ENCODE measurements around the gene PSMD9. TPM values are rescaled to one million over a fixed set of nuclear protein-coding genes. Genes with fewer than 3 reads are reported as not detected.
"Not testable (repeated sequence)": the region's sequence is repeated elsewhere in the genome, so short reads cannot be mapped to it uniquely, and the experiment has no call there.

Gene PSMD9
- total and polyA plus RNA-seq, 12 donors, result 31.4 to 145 (median 55.7) TPM

DNA sequence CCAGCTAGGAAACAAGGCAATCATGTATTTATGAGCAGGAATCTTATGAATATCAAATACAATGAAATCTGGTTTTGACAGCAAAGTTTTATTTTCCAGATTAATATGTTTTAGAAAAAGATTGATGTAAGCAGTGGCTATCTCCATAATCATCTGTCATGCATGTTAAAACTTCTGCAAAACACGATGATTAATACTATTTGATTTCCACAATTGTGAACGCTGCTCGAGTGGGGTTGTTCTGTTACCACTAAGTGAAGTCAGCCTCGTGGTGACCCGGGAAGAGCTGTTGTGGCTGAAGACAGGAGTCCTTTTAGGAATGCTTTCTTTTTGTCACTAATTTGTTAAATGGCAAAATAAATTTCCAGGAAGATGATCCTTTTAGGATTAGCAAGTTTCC is 39.2 kb downstream of the PSMD9 start:
- intact Hi-C loops (cut with DNase I), result loop anchor here in 1 of 2 donors (10.0 kb wide), 1 partner anchor 197 kb away; no protein-coding TSS in a partner anchor

GRCh38 chr12:121929545-121929944 is 41.0 kb downstream of the PSMD9 start:
- H3K36me3 ChIP-seq (replicated peaks in 1 of 2); H3K9me3 ChIP-seq (replicated peaks in 1 of 3); H3K4me1 ChIP-seq (replicated peaks in 1 of 2); H3K27ac ChIP-seq; H3K27me3 ChIP-seq; DNase-seq; H3K4me3 ChIP-seq: not testable (repeated sequence)
- 93 to 100% (median 95%) methylated on average over 7 of the region's 7 CpGs for WGBS, 4 donors
- intact Hi-C loops (cut with DNase I), result loop anchor here in 1 of 2 donors (10.0 kb wide), 1 partner anchor 195 kb away; no protein-coding TSS in a partner anchor

More for the DNA sequence above, 39.2 kb downstream of the PSMD9 start:
- Histone ChIP-seq H3K4me1 (replicated peaks in 1 of 2) (peaks cover 0 to 7% of the 10 kb centered on the region in 2 donors), H3K27ac (no peak overlapping the region), H3K36me3 (replicated peaks in 1 of 2) (no peaks in the 10 kb centered on the region), H3K9me3 (replicated peaks in 1 of 3) (no peaks in the 10 kb centered on the region), H3K4me3 (no peak overlapping the region), H3K27me3 (no peaks in the 10 kb centered on the region)
- DNase-seq, result no peak
- TF ChIP-seq POLR2A (IDR thresholded peaks at IDR 0.05), result no peak
- TF ChIP-seq, protein P1, sequence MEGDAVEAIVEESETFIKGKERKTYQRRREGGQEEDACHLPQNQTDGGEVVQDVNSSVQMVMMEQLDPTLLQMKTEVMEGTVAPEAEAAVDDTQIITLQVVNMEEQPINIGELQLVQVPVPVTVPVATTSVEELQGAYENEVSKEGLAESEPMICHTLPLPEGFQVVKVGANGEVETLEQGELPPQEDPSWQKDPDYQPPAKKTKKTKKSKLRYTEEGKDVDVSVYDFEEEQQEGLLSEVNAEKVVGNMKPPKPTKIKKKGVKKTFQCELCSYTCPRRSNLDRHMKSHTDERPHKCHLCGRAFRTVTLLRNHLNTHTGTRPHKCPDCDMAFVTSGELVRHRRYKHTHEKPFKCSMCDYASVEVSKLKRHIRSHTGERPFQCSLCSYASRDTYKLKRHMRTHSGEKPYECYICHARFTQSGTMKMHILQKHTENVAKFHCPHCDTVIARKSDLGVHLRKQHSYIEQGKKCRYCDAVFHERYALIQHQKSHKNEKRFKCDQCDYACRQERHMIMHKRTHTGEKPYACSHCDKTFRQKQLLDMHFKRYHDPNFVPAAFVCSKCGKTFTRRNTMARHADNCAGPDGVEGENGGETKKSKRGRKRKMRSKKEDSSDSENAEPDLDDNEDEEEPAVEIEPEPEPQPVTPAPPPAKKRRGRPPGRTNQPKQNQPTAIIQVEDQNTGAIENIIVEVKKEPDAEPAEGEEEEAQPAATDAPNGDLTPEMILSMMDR (IDR thresholded peaks at IDR 0.05), result no peak
- 43 to 61% (median 55%) methylated on average over 5 of the region's 5 CpGs for WGBS, 4 donors

- intact Hi-C loops (cut with DNase I), result no loop called here
- TF ChIP-seq, protein P1 (IDR thresholded peaks at IDR 0.05), result no peak
- TF ChIP-seq POLR2A (IDR thresholded peaks at IDR 0.05), result no peak
- no peaks in the 10 kb centered on the region for H3K27me3 ChIP-seq
- H3K9me3 ChIP-seq (replicated peaks in 1 of 3), result no peaks in the 10 kb centered on the region
- peak overlapping the region in 2 of 5 donors; percentile 12 to 44 for H3K27ac ChIP-seq
- whole genome bisulfite sequencing, 4 donors, result 83 to 88% (median 86%) methylated on average over 4 of the region's 4 CpGs
- peaks cover 0 to 7% of the 10 kb centered on the region in 2 donors for H3K4me1 ChIP-seq (replicated peaks in 1 of 2)
- H3K36me3 ChIP-seq (replicated peaks in 1 of 2), result no peaks in the 10 kb centered on the region
- no peak overlapping the region for H3K4me3 ChIP-seq
- no peak for DNase-seq
Observed at GRCh38 chr12:121930862-121931261, 42.3 kb downstream of the PSMD9 start.

DNA sequence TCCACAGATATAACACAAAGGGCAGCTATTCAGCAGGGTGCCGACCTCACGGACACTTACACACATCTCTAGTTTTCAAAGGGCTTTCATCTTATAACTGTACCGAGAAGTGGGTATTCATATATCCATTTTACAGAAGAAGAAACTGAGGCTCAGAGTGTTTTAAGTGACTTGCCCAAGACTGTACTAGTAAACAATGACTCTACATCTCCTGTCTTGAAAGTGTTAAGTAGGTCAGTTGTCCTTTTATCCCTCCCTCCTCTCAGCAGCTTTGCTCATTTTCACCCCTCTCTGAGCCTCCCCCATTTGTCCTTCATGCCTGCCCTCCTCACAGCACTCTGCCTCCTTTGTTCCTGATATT is 43.6 kb downstream of the PSMD9 start:
- H3K4me3 ChIP-seq, result no peak overlapping the region
- no peak for DNase-seq
- no peaks in the 10 kb centered on the region for H3K36me3 ChIP-seq (replicated peaks in 1 of 2)
- WGBS, 4 donors, result 87 to 97% (median 91%) methylated on average over 3 of the region's 3 CpGs
- TF ChIP-seq, protein P1 (IDR thresholded peaks at IDR 0.05), result no peak
- TF ChIP-seq POLR2A (IDR thresholded peaks at IDR 0.05), result no peak
- H3K9me3 ChIP-seq (replicated peaks in 1 of 3), result no peaks in the 10 kb centered on the region
- peaks cover 0 to 5% of the 10 kb centered on the region in 2 donors for H3K4me1 ChIP-seq (replicated peaks in 1 of 2)
- H3K27me3 ChIP-seq, result no peaks in the 10 kb centered on the region
- H3K27ac ChIP-seq, result no peak overlapping the region
- intact Hi-C loops (cut with DNase I), result no loop called here

GRCh38 chr12:121932914-121933521 is 44.4 kb downstream of the PSMD9 start:
- 85 to 90% (median 85%) methylated on average over 4 of the region's 4 CpGs for WGBS, 4 donors
- no peak for DNase-seq

More at GRCh38 chr12:121932914-121933521, 44.4 kb downstream of the PSMD9 start:
- Histone ChIP-seq H3K36me3 (replicated peaks in 1 of 2) (no peaks in the 10 kb centered on the region), H3K4me1 (replicated peaks in 1 of 2) (no peaks in the 10 kb centered on the region), H3K4me3 (no peak overlapping the region), H3K9me3 (replicated peaks in 1 of 3) (no peaks in the 10 kb centered on the region), H3K27me3 (no peaks in the 10 kb centered on the region), H3K27ac (peak overlapping the region in 1 of 5 donors; percentile 16)
- no peak for TF ChIP-seq POLR2A (IDR thresholded peaks at IDR 0.05)
- TF ChIP-seq, protein P1 (IDR thresholded peaks at IDR 0.05), result no peak
- intact Hi-C loops (cut with DNase I), result no loop called here

Measured in adrenal gland (tissue), 12 donors.